HG03045 (cell line): ENCODE results near the gene GTF2F2.

ENCODE experiments used
- ATAC-seq: cut with Tn5 transposase; IDR thresholded peaks from one replicate; pipeline ENCODE4 v1.9.1; 2021; ENCODE audit warnings: mild to moderate bottlenecking, moderate library complexity; ENCODE audit not compliant: unreplicated experiment

GTF2F2 gene

DNA sequence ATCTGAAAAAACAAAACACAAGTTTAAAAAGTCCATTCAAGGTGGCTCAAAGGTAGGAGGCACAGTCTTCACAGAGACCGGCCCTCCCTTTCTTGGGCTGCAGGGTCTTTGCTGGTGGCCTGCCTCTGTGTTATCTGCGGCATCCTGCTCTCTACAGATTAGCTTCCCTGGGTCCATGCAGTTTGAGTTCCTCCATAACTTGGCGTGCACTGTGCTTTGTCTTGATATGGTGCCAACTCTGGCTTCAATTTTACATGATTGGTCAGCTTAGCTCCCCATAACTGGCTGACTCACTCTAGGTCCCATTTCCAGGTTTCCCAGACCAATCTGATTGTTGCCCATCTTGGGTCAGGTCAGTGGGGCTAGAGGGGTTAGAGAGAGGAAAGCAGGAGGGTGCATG is 178.9 kb downstream of the GTF2F2 start:
- ATAC-seq = no peak

DNA sequence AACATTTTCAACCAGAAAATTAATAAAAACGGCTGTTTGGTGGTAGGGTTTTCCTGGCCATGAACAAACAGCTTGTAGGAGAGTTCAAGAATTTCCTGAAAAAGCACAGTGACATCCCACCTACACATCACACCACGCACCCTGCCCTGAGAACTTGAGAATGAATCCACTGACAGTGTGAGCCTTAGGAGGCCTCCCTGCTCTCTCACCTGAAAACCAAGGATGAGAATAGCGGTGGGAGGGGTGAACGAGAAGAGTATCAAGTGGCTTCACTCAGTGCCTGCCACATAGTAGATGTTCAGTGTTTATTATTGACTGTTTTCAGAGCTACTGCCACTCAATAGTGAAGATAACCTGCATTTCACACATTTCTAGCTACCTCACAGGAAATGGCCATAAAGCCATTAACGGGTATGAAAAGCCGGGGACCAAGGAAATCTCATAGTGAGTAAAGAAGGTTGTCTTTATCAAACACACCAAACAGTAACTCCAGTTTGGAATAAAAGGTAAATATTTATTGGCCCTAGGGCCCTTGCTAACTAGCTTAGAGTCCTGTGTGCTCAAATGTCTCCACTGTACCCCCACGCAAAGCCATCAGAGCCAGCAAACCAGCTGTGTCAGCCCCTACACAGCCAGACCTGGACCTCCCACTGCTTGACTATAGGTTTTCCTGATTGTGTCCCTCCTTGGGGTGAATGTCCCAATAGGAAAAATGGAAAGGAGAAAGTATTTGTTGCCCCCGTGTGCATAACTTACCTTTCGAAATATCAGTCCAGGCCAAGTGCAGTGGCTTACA is 180.1 kb downstream of the GTF2F2 start:
- ATAC-seq = no peak

- no peak for ATAC-seq
Observed at GRCh38 chr13:45301263-45301662, 181.0 kb downstream of the GTF2F2 start.

DNA sequence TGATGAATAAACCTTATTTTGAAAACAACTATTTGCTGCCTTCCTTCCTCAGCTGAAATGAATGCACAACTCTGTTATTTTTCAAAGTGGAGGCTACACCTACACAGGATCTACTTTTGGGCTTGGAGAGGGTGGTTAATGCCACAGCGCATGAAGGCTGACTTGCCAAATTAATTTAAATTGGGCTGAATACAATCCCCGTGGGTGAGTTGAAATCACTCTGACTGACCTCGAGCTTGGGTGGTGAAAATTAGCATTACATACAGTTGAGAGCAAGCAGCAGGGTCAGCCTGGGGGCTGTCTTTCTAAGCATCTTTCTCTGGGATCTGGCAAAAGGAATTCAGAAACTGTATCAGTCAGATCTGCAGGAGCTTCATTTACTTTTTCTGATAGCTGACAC is 182.2 kb downstream of the GTF2F2 start:
- no peak for ATAC-seq

- ATAC-seq = no peak
Observed at GRCh38 chr13:45303026-45303425, 182.7 kb downstream of the GTF2F2 start.

- ATAC-seq = no peak
Observed at GRCh38 chr13:45303866-45304265, 183.6 kb downstream of the GTF2F2 start.

GRCh38 chr13:45305079-45305478 is 184.8 kb downstream of the GTF2F2 start:
- no peak for ATAC-seq

DNA sequence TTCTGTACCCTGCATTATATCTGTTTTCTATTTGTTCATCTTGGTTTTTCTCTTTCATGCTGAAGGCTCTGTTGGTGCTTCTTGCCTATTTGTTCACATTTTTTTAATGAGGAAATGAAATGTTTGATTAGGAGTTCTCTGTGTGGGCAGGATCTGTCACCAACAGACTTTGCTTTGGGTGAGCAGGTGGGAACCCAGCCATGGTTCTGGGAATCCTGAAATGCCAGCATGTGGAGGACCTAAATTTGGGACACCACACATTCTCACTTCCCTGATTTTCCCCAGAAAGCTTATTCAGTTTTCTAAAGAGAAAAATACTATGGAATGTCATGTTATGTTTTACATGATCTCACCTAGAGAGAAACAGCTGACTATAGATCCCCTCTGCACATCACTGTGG is 186.7 kb downstream of the GTF2F2 start:
- ATAC-seq = no peak

DNA sequence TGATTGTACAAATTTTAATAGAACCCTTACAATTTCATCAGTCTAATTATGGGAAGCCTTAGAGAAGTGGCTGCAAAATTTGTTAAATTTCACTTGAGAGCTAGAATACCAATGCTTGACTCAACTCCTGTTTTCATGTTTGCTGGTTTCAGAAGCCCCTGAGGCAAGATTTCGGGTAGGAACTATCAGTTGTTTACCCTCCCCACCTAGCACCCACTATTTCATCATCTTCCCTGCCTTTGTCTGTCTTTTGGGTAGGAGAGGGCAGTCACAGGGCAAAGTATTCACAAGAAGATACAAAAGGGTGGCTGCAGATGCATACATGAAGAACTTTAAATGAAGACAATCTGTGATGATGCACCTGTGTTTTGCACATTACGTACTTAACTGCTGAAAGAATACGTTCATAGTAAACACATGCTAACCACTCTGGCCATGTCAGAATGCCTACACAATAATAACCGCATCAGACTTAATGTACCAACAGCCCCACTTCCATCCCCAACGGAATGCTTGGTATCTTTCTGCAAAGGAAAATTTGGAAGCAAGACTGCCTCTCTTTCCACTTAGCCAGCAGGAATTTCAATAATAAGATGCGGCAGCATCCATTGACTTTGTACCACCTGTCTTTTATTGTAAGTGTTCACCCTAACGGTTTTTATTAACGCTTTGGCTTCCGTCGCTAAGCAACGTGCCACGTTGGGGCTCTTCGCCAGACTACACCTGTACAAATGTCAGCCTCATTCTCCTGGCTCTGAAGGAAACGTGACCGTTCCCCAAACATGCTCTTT is 190.2 kb downstream of the GTF2F2 start:
- ATAC-seq = no peak

DNA sequence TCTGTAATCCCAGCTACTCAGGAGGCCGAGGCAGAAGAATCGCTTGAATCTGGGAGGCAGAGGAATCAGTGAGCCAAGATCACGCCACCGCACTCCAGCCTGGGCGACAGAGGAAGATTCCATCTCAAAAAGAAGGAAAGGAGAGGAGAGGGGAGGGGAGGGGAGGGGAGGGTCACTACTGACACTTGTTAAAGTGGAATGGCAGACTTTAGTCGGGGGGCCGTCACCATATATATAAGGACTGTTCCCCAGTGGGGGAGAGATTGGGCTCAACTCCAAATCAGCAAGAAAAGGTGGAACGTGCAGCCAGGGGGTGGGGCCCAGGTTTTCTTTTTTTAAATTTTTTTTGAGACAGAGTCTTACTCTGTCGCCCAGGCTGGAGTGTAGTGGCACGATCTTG is 194.5 kb downstream of the GTF2F2 start:
- no peak for ATAC-seq

GRCh38 chr13:45315520-45316167 is 195.3 kb downstream of the GTF2F2 start:
- no peak for ATAC-seq

- ATAC-seq = no peak
Observed at GRCh38 chr13:45316338-45316737, 196.0 kb downstream of the GTF2F2 start.

DNA sequence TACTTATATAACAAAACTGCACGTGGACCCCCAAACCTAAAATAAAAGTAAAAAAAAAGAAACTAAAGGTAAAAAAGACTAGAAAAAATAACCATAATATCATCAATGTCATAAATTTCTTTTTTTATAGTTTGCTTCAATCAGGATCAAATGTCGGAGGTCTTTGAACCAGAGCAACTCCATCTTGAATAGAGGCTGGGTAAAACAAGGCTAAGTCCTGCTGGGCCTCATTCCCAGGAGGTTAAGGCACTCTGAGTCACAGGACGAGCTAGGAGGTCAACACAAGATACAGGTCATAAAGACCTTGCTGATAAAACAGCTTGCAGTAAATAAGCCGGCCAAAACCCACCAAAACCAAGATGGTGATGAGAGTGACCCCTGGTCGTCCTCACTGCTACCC is 196.7 kb downstream of the GTF2F2 start:
- no peak for ATAC-seq

DNA sequence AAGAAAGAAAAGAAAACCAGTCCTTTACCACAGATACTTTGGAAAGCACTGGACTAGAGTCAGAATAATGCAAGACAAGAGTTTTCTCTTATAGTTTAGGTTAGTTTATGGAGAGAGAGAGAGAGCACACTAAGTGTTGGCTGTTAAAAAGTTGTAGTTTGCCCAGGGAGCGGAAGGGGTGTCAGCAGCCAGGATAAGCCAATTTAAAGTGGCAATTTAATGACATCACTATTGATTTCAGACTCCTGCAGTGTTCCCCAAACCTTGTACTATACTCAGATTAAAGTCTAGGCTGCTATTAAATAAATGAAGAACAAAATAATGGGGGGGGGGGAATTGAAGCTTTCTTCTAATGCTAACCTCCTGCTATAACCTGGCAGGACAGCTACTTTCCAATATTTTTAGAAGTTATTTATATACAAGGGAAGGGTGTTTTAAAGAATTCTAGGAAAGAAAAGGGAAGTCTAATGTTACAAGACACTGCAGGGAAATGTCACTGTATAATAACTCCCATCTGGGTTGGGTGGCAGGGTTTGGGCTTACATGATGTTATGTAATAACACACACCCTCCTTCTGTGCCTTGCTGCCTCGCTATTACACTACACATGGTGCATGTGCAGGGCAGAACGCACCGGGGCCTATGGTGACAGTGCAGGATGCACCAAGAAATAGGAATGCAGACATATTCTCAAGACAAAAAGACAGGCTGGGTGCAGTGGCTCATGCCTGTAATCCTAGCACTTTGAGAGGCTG is 200.7 kb downstream of the GTF2F2 start:
- ATAC-seq = no peak

GRCh38 chr13:45325806-45326205 is 205.5 kb downstream of the GTF2F2 start:
- ATAC-seq = no peak

DNA sequence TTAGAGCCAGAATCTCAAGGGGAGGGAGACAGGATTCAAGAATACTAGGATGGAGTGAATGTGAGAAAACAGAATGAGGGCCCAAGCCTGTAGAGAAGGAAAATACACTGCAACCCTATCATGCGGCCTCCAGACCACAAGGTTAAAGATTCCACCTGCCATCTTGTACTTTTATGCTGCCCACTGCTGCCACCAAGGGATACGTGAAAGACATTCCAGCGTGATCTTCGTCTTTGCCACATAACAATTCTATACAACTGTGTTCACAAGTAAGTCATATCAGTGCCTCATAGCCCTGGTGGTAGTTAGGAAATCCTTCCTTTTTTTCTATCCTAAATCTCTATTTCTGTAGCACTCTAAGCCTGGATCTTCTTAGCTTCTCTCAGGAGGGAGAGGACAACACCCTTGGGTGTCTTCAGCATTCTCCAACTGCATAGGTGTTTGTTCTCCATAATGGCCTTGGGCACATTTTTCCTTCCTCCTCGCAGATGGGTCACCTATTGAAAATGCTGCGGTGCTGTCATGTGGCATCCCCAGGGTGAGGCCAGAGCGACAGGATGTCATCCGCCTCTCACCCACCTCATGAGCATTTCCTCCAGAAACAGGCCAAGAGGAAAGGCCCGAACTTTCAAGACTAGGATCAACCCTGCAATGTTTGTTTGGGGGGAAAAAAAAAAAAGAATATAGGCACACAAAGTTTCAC is 207.1 kb downstream of the GTF2F2 start:
- ATAC-seq = no peak

GRCh38 chr13:45328661-45329111 is 208.4 kb downstream of the GTF2F2 start:
- ATAC-seq = no peak

- no peak for ATAC-seq
Observed at GRCh38 chr13:45331123-45331619, 210.9 kb downstream of the GTF2F2 start.

DNA sequence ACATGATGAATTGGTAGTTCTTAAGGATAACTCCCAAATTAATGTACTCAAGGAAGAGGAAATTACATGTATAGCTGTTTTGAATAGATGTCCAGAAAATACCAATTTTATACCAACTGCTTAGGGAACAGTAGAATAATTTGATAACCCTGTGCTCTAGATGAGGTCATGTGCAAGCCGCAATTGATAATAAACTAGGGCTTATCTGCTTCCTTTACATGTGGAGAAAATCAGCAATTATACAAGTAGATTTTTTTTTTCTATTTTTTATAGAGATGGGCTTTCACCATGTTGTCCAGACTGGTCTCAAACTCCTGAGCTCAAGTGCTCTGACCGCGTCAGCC is 211.4 kb downstream of the GTF2F2 start:
- no peak for ATAC-seq
